Measurements from ENCODE around the gene CLEC4A. TPM values are rescaled to one million over a fixed set of nuclear protein-coding genes. Genes with fewer than 3 reads are reported as not detected.
"Not testable (repeated sequence)": the region's sequence is repeated elsewhere in the genome, so short reads cannot be mapped to it uniquely, and the experiment has no call there.

Gene CLEC4A
- total and polyA plus RNA-seq, 12 donors = 0.24 to 8.4 (median 1.8) TPM; not detected in 1

- H3K4me3 ChIP-seq = no peak overlapping the region
- H3K27me3 ChIP-seq = no peaks in the 10 kb centered on the region
- no peaks in the 10 kb centered on the region for H3K4me1 ChIP-seq (replicated peaks in 1 of 2)
- H3K36me3 ChIP-seq (replicated peaks in 1 of 2) = no peaks in the 10 kb centered on the region
- no peak overlapping the region for H3K27ac ChIP-seq
- WGBS, 4 donors = 1 to 2% (median 1%) methylated on average over 3 of the region's 3 CpGs
- no peak for TF ChIP-seq POLR2A (IDR thresholded peaks at IDR 0.05)
- TF ChIP-seq, protein P1, sequence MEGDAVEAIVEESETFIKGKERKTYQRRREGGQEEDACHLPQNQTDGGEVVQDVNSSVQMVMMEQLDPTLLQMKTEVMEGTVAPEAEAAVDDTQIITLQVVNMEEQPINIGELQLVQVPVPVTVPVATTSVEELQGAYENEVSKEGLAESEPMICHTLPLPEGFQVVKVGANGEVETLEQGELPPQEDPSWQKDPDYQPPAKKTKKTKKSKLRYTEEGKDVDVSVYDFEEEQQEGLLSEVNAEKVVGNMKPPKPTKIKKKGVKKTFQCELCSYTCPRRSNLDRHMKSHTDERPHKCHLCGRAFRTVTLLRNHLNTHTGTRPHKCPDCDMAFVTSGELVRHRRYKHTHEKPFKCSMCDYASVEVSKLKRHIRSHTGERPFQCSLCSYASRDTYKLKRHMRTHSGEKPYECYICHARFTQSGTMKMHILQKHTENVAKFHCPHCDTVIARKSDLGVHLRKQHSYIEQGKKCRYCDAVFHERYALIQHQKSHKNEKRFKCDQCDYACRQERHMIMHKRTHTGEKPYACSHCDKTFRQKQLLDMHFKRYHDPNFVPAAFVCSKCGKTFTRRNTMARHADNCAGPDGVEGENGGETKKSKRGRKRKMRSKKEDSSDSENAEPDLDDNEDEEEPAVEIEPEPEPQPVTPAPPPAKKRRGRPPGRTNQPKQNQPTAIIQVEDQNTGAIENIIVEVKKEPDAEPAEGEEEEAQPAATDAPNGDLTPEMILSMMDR (IDR thresholded peaks at IDR 0.05) = peak; percentile 88 to 99 (median 96)
- no peaks in the 10 kb centered on the region for H3K9me3 ChIP-seq (replicated peaks in 1 of 3)
- intact Hi-C loops (cut with DNase I) = loop anchor here in 1 of 2 donors (10.0 kb wide), 1 partner anchor 126 kb away; no protein-coding TSS in a partner anchor
- peak; percentile 66 to 91 (median 77) for DNase-seq
These were observed 14.5 kb upstream of the CLEC4A start for GRCh38 chr12:8108808-8109398.

DNA sequence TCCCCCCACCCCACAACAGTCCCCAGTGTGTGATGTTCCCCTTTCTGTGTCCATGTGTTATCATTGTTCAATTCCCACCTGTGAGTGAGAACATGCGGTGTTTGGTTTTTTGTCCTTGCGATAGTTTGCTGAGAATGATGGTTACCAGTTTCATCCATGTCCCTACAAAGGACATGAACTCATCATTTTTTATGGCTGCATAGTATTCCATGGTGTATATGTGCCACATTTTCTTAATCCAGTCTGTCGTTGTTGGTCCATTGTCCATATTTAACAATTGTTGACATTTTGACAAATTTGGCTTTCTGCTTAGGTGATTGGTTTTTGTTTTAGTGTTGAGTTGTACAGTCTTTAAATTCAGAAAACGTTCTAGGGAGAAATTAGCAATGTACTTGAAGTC lies 10.3 kb upstream of the CLEC4A start:
- 92 to 98% (median 96%) methylated on average over 4 of the region's 4 CpGs for WGBS, 4 donors
- H3K9me3 ChIP-seq (replicated peaks in 1 of 3); H3K27me3 ChIP-seq; intact Hi-C loops (cut with DNase I); H3K27ac ChIP-seq; H3K4me3 ChIP-seq; H3K4me1 ChIP-seq (replicated peaks in 1 of 2); H3K36me3 ChIP-seq (replicated peaks in 1 of 2); DNase-seq: not testable (repeated sequence)

DNA sequence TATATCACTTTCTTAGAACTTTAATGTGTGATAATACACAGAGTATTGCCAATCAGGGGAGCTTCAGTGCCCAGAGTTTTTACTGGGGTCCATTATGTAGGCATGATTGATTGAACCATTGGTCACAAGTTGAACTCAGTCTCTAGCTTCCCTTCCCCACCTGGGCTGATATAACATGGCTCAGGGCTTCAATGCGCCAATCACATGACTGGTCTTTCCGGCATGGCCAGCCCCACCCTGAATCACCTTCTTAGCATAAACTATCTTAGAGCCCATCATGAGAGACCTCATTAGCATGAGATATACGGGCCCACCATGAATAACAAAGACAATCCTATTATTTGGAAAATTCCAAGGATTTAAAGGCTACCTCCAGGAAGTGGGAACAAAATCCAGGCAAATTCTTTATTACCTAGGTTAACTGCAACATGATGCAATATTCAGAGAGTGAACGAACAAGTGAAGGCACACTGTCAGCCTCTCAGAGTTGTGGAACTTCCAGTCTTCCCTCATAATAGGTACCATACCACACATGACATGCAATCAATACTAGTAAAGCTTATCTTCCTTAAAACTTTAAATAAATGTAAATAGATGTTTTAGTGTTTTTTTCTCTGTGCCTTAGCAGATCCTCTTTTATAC lies 3.2 kb upstream of the CLEC4A start:
- no peaks in the 10 kb centered on the region for H3K36me3 ChIP-seq (replicated peaks in 1 of 2)
- TF ChIP-seq, protein P1 (IDR thresholded peaks at IDR 0.05) = no peak
- TF ChIP-seq POLR2A (IDR thresholded peaks at IDR 0.05) = no peak
- intact Hi-C loops (cut with DNase I) = no loop called here
- WGBS, 4 donors = 91 to 95% (median 94%) methylated on average over 4 of the region's 4 CpGs
- H3K4me3 ChIP-seq = no peak overlapping the region
- no peaks in the 10 kb centered on the region for H3K4me1 ChIP-seq (replicated peaks in 1 of 2)
- no peak for DNase-seq
- no peaks in the 10 kb centered on the region for H3K27me3 ChIP-seq
- H3K27ac ChIP-seq = no peak overlapping the region
- H3K9me3 ChIP-seq (replicated peaks in 1 of 3) = no peaks in the 10 kb centered on the region

DNA sequence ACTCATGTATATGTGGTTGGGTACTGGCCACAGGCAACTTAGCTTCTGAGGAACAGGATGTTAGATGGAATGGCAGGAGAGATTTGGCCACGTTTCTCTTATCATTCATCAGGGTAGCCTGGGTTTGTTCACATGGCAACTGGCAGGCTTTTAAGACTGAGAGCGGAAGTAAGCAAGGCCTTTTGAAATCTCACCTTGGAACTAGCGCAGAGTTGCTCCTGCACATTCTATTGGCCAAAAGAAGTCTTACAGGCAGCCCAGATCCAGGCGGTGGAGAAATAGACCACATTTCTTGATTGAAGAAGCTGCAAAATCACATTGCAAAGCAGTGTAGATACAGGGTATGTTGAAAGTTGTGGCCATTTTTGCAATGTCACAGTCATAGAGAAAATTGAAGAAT lies 3.7 kb downstream of the CLEC4A start:
- no peaks in the 10 kb centered on the region for H3K4me1 ChIP-seq (replicated peaks in 1 of 2)
- intact Hi-C loops (cut with DNase I) = no loop called here
- DNase-seq = peak in 1 of 7 donors; percentile 17
- H3K27ac ChIP-seq = no peak overlapping the region
- no peaks in the 10 kb centered on the region for H3K27me3 ChIP-seq
- TF ChIP-seq, protein P1 (IDR thresholded peaks at IDR 0.05) = no peak
- no peak for TF ChIP-seq POLR2A (IDR thresholded peaks at IDR 0.05)
- no peaks in the 10 kb centered on the region for H3K36me3 ChIP-seq (replicated peaks in 1 of 2)
- H3K9me3 ChIP-seq (replicated peaks in 1 of 3) = no peaks in the 10 kb centered on the region
- no peak overlapping the region for H3K4me3 ChIP-seq
- 40 to 68% (median 47%) methylated on average over 4 of the region's 4 CpGs for WGBS, 4 donors

DNA sequence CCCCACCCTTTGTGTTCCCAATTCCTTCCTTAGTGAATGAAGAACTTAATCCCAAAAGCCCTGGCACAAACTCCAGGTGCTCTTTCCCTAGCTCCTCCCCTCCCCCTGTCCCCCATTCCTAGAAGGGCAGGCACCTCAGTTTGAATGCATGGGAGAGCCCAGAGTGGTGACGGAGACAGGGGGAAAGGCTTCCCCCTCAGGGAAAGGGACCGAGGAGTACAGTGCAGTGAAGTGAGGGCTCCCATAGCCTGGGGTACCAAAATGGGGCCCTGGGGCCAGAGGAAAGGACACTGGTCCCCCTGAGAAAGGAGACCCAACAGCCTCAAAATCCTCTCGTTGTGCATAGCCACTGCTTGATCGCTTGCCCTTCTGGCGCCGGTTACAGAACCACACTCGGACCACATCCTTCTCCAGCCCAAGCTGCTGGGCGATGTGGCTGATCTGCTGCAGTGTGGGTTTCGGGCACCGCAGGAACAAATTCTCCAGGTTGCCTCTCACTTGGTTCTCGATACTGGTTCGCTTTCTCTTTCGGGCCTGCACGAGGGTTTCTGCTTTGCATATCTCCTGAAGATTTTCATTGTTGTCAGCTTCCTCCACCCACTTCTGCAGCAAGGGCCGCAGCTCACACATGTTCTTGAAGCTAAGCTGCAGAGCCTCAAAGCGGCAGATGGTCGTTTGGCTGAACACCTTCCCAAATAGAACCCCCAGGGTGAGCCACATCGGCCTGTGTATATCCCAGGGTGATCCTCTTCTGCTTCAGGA lies 10.4 kb downstream of the CLEC4A start:
- intact Hi-C loops (cut with DNase I); H3K27ac ChIP-seq; H3K36me3 ChIP-seq (replicated peaks in 1 of 2); DNase-seq; H3K4me3 ChIP-seq; H3K9me3 ChIP-seq (replicated peaks in 1 of 3); H3K27me3 ChIP-seq; H3K4me1 ChIP-seq (replicated peaks in 1 of 2): not testable (repeated sequence)
- 94 to 96% (median 96%) methylated on average over 15 to 17 of the region's 18 CpGs for WGBS, 4 donors

DNA sequence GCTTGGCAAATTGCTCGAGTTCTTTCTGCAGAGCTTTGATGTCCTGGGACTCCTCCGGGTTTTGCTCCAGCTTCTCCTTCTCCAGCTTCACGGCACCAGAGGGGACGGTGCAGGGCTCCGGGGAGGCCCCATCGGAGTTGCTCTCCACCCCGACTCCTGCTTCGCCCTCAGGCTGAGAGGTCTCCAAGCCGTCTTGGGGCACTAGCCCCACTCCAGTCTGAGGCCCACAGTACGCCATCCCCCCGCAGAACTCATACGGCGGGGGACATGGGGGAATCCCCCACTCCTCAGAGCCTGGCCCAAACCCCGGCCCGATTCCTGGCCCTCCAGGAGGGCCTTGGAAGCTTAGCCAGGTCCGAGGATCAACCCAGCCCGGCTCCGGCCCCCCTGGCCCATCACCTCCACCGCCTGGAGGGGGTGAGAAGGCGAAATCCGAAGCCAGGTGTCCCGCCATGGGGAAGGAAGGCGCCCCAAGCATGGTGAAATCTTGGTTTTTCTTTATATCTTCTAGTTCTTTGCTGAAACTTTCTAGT lies 11.0 kb downstream of the CLEC4A start:
- DNase-seq; H3K36me3 ChIP-seq (replicated peaks in 1 of 2); intact Hi-C loops (cut with DNase I); H3K9me3 ChIP-seq (replicated peaks in 1 of 3); H3K27me3 ChIP-seq; H3K4me1 ChIP-seq (replicated peaks in 1 of 2); H3K27ac ChIP-seq; H3K4me3 ChIP-seq: not testable (repeated sequence)
- 94 to 96% (median 95%) methylated on average over 14 to 23 of the region's 23 CpGs for WGBS, 4 donors

DNA sequence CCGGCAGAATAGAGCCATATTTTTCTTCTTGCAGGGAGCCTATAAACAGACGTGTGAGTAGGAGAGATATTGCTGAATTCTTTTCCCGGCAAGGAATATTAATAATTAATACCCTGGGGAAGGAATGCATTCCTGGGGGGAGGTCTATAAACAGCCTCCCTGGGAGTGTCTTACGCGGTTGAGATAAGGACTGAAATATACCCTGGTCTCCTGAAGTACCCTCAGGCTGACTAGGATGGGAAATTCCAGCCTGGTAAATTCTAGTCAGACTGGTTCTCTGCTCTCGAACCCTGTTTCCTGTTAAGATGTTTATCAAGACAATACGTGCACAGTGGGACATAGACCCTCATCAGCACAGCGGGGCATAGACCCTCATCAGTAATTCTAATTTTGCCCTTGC lies 18.2 kb downstream of the CLEC4A start:
- H3K4me1 ChIP-seq (replicated peaks in 1 of 2); H3K27ac ChIP-seq; intact Hi-C loops (cut with DNase I); H3K27me3 ChIP-seq; H3K4me3 ChIP-seq; H3K36me3 ChIP-seq (replicated peaks in 1 of 2); H3K9me3 ChIP-seq (replicated peaks in 1 of 3); DNase-seq: not testable (repeated sequence)
- 71 to 90% (median 75%) methylated on average over 8 of the region's 8 CpGs for WGBS, 4 donors
